VCaP (cell line): ENCODE data around the gene ADIPOR2.
A peak's percentile ranks its signal among the peaks of the same experiment; 100 is the strongest.

Experiments used
- H3K27ac ChIP-seq: fragments of 450-650 bp; 2 replicates; pipeline ENCODE4 v1.5.1; 2017
- TF ChIP-seq, protein P1 (sequence below): fragments of 450-650 bp; conservative IDR thresholded peaks from 2 replicates; pipeline ENCODE4 v1.5.1; 2017; ENCODE audit warnings: mild to moderate bottlenecking, moderate library complexity

The ADIPOR2 gene

DNA sequence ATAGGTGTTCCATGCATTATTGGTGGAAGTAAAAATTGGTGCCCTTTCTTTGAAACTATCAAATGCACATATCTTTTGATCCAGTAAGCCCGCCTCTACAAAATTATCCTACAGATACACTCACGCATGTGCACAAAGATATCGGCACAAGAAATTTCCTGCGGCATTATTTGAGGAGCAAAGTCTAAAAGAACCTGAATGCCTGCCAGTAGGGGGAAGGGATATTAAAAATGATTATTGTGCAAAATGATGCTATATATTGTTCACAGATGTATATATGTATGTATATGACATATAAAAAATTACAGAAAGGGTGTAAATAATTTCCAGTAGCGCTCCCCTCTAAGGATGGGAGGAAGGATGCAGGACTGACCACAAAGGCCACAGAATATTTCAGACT is 24.7 kb upstream of the ADIPOR2 start:
- TF ChIP-seq, protein P1, sequence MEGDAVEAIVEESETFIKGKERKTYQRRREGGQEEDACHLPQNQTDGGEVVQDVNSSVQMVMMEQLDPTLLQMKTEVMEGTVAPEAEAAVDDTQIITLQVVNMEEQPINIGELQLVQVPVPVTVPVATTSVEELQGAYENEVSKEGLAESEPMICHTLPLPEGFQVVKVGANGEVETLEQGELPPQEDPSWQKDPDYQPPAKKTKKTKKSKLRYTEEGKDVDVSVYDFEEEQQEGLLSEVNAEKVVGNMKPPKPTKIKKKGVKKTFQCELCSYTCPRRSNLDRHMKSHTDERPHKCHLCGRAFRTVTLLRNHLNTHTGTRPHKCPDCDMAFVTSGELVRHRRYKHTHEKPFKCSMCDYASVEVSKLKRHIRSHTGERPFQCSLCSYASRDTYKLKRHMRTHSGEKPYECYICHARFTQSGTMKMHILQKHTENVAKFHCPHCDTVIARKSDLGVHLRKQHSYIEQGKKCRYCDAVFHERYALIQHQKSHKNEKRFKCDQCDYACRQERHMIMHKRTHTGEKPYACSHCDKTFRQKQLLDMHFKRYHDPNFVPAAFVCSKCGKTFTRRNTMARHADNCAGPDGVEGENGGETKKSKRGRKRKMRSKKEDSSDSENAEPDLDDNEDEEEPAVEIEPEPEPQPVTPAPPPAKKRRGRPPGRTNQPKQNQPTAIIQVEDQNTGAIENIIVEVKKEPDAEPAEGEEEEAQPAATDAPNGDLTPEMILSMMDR, result no peak
- peak overlapping the region; percentile 67 for H3K27ac ChIP-seq

DNA sequence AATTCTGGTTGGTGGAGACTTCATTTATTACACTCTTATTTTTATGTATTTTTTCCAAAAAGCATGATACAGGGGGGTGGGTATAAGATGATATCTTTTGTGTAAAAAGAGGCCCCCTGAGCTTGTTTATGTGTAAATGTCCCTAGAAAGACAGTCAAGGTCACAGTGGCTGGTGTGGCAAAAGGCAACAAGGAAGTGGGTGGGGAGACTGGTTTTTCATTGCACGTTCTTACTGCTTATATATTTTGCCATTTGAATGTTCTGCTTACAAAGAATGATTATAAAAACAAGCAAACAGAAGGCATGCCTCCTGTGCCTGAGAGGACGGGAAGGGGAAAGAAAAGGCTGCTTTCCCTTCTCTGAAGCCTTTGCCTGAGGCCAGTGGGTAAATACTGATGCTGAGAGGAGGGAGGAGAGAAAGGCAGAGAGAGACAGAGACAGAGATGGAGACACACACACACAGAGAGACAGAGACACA is 24.1 kb upstream of the ADIPOR2 start:
- peak overlapping the region; percentile 67 for H3K27ac ChIP-seq
- TF ChIP-seq, protein P1, result no peak

DNA sequence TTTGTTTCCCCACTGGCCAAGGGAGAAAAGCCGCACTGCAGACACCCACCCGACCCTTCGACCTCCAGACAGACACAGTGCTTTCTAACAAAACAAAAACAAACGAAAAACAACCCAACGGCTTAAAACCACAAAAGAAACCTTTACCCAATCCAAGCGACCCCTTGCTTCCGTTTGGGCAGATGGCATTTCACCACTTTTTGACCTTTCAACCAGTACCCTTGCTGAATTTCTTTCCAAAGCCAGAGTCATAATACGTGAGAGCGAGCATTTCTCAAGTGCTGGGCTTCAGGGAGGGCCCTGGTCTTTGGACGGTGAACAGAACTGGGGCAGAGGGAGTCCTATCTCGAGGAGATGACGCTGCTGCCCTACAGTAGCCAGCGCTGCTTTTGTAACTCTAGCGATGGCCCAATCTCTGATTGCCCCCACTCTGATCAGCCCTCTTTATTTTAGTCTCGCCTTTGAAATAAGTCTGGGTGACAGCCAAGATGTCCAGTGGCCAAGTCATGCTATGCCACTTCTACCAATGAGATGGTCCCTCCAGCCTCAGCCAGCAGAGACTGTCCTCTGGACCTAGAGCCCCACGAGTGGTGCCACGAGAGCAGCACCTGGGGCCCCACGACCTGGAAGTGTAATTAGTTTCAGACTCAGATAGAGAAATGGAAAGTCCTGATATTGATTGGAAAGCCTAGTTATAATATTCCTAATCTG is 21.9 kb upstream of the ADIPOR2 start:
- no peak overlapping the region for H3K27ac ChIP-seq
- TF ChIP-seq, protein P1, result no peak

DNA sequence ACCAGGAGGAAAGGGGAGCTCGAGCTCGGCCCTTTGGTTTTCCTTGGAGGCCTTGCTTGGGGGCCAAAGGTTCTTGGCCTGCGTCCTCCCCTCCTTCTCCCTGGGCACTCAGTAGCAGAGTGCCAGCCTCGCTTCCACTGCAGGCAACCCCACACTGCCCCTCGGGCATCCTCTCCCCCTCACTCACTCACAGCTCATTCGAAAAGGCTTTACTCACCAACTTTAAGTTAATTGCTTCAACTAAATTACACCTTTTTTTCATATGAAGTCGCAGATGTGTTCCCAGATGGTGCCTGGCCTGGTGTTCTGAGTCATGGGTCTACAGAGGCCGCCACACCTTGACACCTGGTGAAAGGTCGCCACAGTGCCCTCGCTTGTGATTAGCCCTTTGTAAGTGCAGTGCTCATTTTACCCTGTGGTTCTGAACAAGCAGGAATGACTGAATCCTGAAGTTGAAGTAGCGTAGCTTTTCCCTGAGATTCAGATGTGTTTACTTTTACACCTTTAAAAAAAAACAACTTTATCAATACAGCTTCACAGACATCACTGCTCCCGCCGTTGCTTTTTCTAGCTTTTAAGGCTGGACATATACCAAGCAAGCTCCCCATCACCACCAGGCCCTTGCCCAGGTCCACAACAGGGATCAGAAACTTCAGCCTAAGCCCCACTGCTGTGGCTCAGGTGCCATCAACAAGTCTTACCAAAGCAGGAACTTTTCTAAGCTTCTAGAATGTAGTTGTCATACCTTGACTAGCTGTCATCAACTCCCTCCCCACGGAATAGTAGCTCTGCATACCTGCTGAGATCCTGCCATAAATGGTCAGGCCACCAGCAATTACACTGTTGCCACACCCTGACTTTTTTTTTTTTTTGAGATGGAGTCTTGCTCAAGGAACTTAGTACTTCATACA is 20.3 kb upstream of the ADIPOR2 start:
- H3K27ac ChIP-seq, result no peak overlapping the region
- TF ChIP-seq, protein P1, result no peak

DNA sequence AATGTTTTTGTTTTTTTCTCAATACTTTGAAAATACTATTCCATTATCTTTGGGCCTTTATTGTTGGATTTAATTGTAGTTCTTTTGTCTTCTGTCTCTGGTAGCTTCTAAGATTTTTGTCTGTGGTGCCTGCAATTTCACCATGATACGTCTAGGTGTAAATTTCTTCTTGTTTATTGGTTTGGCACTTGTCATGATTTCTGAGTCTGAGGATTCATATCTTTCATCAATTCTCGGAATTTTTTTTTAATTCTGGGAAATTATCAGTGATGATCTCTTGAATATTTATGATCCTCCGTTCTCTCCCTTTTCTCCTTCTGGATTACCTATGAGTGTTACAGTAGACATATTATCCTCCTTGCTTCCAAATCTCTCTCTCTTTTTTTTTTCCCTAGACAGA is 14.8 kb upstream of the ADIPOR2 start:
- no peak overlapping the region for H3K27ac ChIP-seq
- TF ChIP-seq, protein P1, result no peak

DNA sequence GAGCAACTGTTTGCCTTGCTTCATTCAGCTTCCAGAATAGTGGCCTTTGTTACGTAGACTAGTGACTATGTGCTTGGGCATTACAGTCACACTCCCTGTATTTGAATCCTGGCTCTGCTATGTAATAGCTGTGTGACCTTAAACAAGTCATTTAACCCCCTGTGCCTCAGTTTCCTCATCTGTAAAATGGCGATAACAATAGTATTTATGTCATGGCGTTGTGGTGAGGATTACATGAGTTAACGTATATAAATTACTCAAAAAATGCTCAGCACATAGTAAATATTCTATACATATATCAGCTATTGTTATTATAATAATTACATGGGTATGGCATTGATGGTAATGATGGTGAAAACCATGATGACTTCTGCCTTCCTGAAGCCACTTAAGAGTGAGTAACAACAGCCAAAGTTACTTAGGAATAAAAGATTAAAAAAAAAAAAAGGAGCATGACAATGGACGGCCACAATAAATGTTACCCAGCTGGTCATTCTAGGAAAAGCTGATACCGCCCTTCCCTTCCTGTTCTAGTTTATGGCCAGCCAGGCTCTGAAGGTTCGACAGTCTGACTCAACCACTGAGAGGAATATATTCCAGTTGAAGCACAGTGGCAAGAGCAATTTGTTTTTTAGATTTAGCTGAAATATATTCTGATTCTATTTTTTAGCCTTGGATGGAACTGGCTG is 9.9 kb upstream of the ADIPOR2 start:
- TF ChIP-seq, protein P1, result no peak
- H3K27ac ChIP-seq, result peak overlapping the region; percentile 13; the same call in 1 of the 2 replicates

DNA sequence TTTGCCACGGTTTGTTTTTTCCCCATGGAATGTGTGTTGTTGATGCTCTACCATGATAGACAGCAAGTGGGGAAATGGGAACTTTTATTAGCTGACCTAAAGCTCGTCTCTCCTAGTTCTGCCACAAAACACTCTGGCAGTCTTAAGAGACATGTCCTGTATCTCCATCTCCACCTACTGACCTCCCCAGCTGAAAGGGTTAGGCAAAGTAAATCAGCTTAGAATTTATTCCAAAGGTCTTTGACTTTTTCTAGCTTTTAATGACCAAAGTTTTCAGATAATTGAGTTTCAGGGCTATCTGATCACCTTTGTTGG is 9.4 kb upstream of the ADIPOR2 start:
- TF ChIP-seq, protein P1, result no peak
- H3K27ac ChIP-seq, result peak overlapping the region; percentile 13; the same call in 1 of the 2 replicates
